H1 (cell line): ENCODE measurements around the gene LENG9. TPM values are rescaled to one million over a fixed set of nuclear protein-coding genes. Genes with fewer than 3 reads are reported as not detected.

Experiments
- FOSL1 ChIP-seq: IDR thresholded peaks from 2 replicates; pipeline ENCODE4 v1.6.1; 2011; ENCODE audit warnings: mild to moderate bottlenecking, low read depth, low read length, moderate library complexity; ENCODE audit not compliant: insufficient read depth
- RBBP5 ChIP-seq: IDR thresholded peaks from 2 replicates; pipeline ENCODE4 v1.7.1; 2012; ENCODE audit warnings: low read depth, mild to moderate bottlenecking, inconsistent platforms, low read length, moderate library complexity, borderline replicate concordance
- polyA plus RNA-seq, 7 experiments: library from polyadenylated mRNA; depleted of rRNA in 3 of 7; stranded (reverse) in 5 of 7; unstranded in 2 of 7; fragments of >200 nt in 5 of 7; fragments of 200-250 nt in 2 of 7; gene quantifications; 1 replicate in 5 of 7; 2 replicates in 1 of 7; 4 replicates in 1 of 7; pipeline versions ENCODE4 v1.2.1 to v1.2.3, GENCODE V29; 2011 to 2013; ENCODE audit warnings: missing spikeins in 2 of 7, mixed read lengths in 2 of 7
- total RNA-seq: library from RNA; stranded (reverse); fragmentation: NEBNext Ultra II Directional; extraction: Animal tissue kit (Norgen Biotek cat#: 25700); gene quantifications from 2 replicates; pipeline ENCODE4 v1.2.1, GENCODE V29; 2021

Gene LENG9
- total and polyA plus RNA-seq, 2 of the 8 experiments (the other 6 are each of a cell fraction or from before 2014, with no cell fraction given) = 1.6 to 3.9 TPM

DNA sequence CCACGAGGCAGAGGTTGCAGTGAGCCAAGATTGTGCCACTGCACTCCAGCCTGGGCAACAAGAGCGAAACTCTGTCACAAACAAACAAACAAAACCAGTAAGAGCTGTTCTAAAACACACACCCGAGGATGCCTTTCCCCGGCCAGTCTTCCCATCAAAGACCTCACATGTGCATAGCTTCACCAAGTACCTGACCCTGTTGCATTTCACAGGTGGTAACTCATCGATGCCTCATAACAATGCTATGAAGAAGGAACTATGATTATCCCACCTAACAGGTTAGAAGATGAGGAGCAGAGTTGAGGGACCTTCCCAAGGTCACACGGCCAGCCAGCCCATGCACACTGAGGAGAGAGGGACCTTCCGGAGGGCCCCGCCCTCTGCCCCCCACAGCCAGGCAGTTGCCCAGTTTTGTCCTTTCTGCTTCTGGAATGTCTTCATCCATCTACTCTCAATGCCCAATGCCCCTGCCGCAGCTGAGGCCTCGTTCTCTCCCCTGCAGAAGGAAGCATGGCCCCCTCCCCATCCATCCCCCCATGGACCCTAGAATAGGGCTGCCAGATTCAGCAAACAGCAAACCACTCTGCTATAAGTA, 31.3 kb downstream of the LENG9 start (continued):
- TF ChIP-seq FOSL1 (no peak), RBBP5 (no peak)
- TF ChIP-seq, all 59 proteins: peak for 0
